GM04503 (cell line): ENCODE results near the gene PHYHD1.

Experiments
- DNase-seq: peaks from one replicate; pipeline ENCODE4 v3.0.0-alpha.2; 2012; ENCODE audit warnings: low read depth

The PHYHD1 gene

GRCh38 chr9:128901379-128901778 is 19.4 kb upstream of the PHYHD1 start:
- DNase-seq, result no peak

- no peak for DNase-seq
Observed at GRCh38 chr9:128901822-128902221, 19.0 kb upstream of the PHYHD1 start.

- no peak for DNase-seq
Observed at GRCh38 chr9:128902351-128903078, 18.3 kb upstream of the PHYHD1 start.

- DNase-seq, result no peak
Observed at GRCh38 chr9:128903079-128903461, 17.7 kb upstream of the PHYHD1 start.

- DNase-seq, result no peak
Observed at GRCh38 chr9:128903871-128904620, 16.7 kb upstream of the PHYHD1 start.

- no peak for DNase-seq
Observed at GRCh38 chr9:128905964-128906363, 14.8 kb upstream of the PHYHD1 start.

- DNase-seq, result no peak
Observed at GRCh38 chr9:128906741-128907140, 14.0 kb upstream of the PHYHD1 start.

GRCh38 chr9:128908372-128908771 is 12.4 kb upstream of the PHYHD1 start:
- no peak for DNase-seq

GRCh38 chr9:128909859-128910258 is 10.9 kb upstream of the PHYHD1 start:
- DNase-seq, result no peak

- DNase-seq, result no peak
Observed at GRCh38 chr9:128910906-128911305, 9.9 kb upstream of the PHYHD1 start.

GRCh38 chr9:128911529-128912035 is 9.2 kb upstream of the PHYHD1 start:
- DNase-seq, result no peak

GRCh38 chr9:128912270-128912853 is 8.4 kb upstream of the PHYHD1 start:
- DNase-seq, result peak; percentile 51

GRCh38 chr9:128913048-128913900 is 7.5 kb upstream of the PHYHD1 start:
- DNase-seq, result no peak

- DNase-seq, result no peak
Observed at GRCh38 chr9:128913995-128914772, 6.6 kb upstream of the PHYHD1 start.

GRCh38 chr9:128916204-128916603 is 4.6 kb upstream of the PHYHD1 start:
- DNase-seq, result no peak

GRCh38 chr9:128916745-128917144 is 4.0 kb upstream of the PHYHD1 start:
- DNase-seq, result no peak

- DNase-seq, result peak; percentile 47
Observed at GRCh38 chr9:128917151-128917849, 3.5 kb upstream of the PHYHD1 start.

- no peak for DNase-seq
Observed at GRCh38 chr9:128918921-128919320, 1.9 kb upstream of the PHYHD1 start.

GRCh38 chr9:128919402-128920089 is 1.2 kb upstream of the PHYHD1 start:
- DNase-seq, result no peak
